ENCODE measurements around the gene LDLRAD3. TPM values are rescaled to one million over a fixed set of nuclear protein-coding genes. Genes with fewer than 3 reads are reported as not detected.
A peak's percentile ranks its signal among the peaks of the same experiment; 100 is the strongest.

The LDLRAD3 gene
- total RNA-seq, 1 donor from 2014 or later: 39.1 TPM

DNA sequence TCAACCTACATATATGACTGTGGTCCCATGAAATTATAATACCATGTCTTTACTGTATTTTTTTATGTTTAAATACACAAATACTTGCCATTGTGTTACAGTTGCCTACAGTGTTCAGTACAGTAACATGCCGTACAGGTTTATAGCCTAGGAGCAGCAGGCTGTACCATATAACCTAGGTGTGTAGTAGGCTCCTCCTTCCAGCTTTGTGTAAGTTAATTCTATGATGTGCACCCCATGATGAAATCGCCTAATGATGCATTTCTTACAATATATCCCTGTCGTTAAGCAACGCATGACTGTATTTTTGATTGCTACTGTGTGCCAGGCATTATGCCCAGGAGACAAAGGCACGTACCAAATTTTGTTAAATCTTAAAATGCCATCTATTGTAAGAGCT is 163.7 kb downstream of the LDLRAD3 start:
- H3K4me1 Mint-ChIP-seq: peaks cover 47% of the 10 kb centered on the region
- no peak for DNase-seq (ENCODE audit: low spot score in 2 of 2, unreplicated experiment in 2 of 2)

DNA sequence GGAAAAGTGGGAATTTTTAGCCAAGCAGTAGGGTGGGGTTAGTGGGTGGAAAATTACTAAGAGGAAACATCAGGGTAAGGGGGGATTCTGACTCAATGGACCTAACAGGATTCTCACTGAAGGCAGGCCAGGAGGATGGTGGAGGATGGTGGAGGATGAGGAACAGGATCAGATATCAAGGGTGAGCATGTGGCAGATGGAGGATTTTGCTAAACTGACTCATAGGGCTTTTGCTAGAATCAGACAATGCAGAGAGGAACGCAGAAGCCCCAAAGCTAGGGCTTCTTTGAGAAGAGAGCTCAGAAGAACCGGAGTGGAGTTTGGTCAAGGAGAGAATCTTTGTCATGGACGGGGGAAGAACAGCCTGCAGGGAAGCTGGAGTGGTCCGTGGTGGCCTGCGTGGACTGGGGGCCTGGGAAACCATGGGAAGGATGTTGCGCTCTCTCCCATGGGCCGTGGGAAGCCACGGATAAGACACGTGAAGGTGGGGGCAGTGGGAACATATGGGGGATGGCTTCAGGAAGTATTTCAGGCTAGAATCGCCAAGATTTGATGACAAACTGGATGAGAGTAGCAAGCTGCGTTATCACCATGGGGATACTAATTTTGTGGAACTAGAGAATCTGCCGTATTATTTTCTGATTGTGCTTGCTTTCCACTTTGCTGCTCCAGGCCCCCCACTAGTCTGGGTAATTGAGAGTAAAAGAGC is 165.2 kb downstream of the LDLRAD3 start:
- H3K9me3 Mint-ChIP-seq: peaks cover 10% of the 10 kb centered on the region
- peak overlapping the region; percentile 14 for H3K27ac Mint-ChIP-seq
- no peak for TF ChIP-seq CTCF (IDR thresholded peaks at IDR 0.05; ENCODE audit: unreplicated experiment)
- H3K4me1 Mint-ChIP-seq: peaks cover 46% of the 10 kb centered on the region
- DNase-seq (ENCODE audit: low spot score in 2 of 2, unreplicated experiment in 2 of 2): no peak
- no peak overlapping the region for H3K4me3 Mint-ChIP-seq
- H3K27me3 Mint-ChIP-seq (ENCODE audit: low read depth): no peaks in the 10 kb centered on the region
- peaks cover 20% of the 10 kb centered on the region for H3K36me3 Mint-ChIP-seq

More for the DNA sequence above, 163.7 kb downstream of the LDLRAD3 start:
- Mint-ChIP-seq H3K9me3 (peaks cover 2% of the 10 kb centered on the region), H3K36me3 (peaks cover 18% of the 10 kb centered on the region), H3K4me3 (no peak overlapping the region), H3K27me3 (ENCODE audit: low read depth) (no peaks in the 10 kb centered on the region), H3K27ac (no peak overlapping the region)
- TF ChIP-seq CTCF (IDR thresholded peaks at IDR 0.05; ENCODE audit: unreplicated experiment): no peak

DNA sequence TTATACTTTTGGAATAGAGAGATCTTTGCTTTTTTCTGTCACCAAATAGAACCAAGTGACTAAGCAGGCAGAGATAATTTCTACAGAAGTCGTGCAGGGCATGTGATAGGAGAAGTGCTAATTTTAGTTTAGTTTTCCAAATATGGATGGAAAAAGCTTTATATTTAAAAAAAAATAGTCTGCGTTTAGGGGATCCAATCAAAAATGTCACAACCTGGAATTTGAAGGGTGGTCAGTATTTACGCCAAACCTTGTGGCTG is 165.7 kb downstream of the LDLRAD3 start:
- Mint-ChIP-seq H3K4me1 (peaks cover 41% of the 10 kb centered on the region), H3K27me3 (ENCODE audit: low read depth) (no peaks in the 10 kb centered on the region), H3K27ac (peak overlapping the region; percentile 14), H3K4me3 (no peak overlapping the region), H3K36me3 (peaks cover 24% of the 10 kb centered on the region), H3K9me3 (peaks cover 11% of the 10 kb centered on the region)
- no peak for TF ChIP-seq CTCF (IDR thresholded peaks at IDR 0.05; ENCODE audit: unreplicated experiment)
- DNase-seq (ENCODE audit: low spot score in 2 of 2, unreplicated experiment in 2 of 2): no peak

DNA sequence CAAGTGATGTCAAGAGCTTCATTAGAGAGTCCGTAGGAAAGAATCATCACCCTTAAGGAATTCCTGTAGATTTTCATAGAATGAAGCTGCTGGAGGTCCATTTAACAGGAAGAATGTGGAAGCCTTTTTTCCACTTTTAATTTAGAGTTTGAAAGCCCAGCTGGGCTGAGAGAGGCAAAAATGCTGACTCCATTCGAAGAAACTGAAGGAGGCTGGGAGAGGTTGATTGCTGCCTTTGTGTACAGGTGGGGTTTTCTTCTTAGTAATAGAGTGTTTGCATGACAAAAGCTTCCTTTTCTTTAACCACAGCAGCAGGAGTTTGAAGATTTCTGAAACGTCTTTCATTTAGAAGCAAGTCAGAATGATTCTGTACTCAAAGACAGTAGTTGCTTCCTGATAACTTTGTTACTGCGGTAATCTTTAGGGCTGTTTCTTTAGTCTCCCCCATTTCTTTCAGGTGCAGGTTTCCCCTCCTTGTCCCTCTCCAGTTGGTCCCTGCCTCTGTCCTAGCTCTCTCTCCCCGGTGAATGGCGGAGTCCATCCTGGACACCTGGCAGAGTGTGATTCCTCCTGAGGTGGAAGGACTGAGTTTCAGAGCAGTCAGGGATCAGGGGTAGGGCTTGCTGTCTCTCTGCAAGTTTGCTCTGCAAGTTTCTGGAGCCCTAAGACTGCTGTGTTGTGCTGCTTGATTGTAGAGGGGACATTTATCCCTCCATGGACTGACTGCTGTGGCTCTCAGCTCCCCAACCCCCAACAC is 166.2 kb downstream of the LDLRAD3 start:
- Mint-ChIP-seq H3K27me3 (ENCODE audit: low read depth) (no peaks in the 10 kb centered on the region), H3K4me1 (peaks cover 36% of the 10 kb centered on the region), H3K36me3 (peaks cover 29% of the 10 kb centered on the region), H3K9me3 (peaks cover 16% of the 10 kb centered on the region), H3K27ac (peak overlapping the region; percentile 68), H3K4me3 (no peak overlapping the region)
- TF ChIP-seq CTCF (IDR thresholded peaks at IDR 0.05; ENCODE audit: unreplicated experiment): no peak
- DNase-seq (ENCODE audit: low spot score in 2 of 2, unreplicated experiment in 2 of 2): no peak

GRCh38 chr11:36110668-36111410 is 167.0 kb downstream of the LDLRAD3 start:
- no peaks in the 10 kb centered on the region for H3K27me3 Mint-ChIP-seq (ENCODE audit: low read depth)
- peaks cover 31% of the 10 kb centered on the region for H3K4me1 Mint-ChIP-seq
- TF ChIP-seq CTCF (IDR thresholded peaks at IDR 0.05; ENCODE audit: unreplicated experiment): no peak
- peaks cover 36% of the 10 kb centered on the region for H3K36me3 Mint-ChIP-seq
- DNase-seq (ENCODE audit: low spot score in 2 of 2, unreplicated experiment in 2 of 2): no peak
- H3K4me3 Mint-ChIP-seq: no peak overlapping the region
- H3K9me3 Mint-ChIP-seq: peaks cover 16% of the 10 kb centered on the region
- peak overlapping the region; percentile 68 for H3K27ac Mint-ChIP-seq
